IMR-90 (cell line): ENCODE results near the gene PRSS50. TPM values are rescaled to one million over a fixed set of nuclear protein-coding genes. Genes with fewer than 3 reads are reported as not detected.

Source experiments
- ATAC-seq: fragments of 200-7000 bp; cut with Tn5 transposase; 2 replicates; pipeline ENCODE4 v1.9.1; 2020; ENCODE audit warnings: low read depth, mild to moderate bottlenecking, moderate library complexity
- BruUV-seq: library from RNA; stranded (reverse); fragments of 400-500 nt; replicated peaks from 2 replicates; lab custom pipeline; 2021; lab: Mats Ljungman, UMichigan
- CTCF ChIA-PET: fragments of 300-600 bp; formaldehyde crosslinking; extraction: SDS; loops from one replicate; lab custom pipeline; 2021; ENCODE audit warnings: antibody characterized with exemption; lab: Yijun Ruan, JAX
- POLR2A ChIA-PET: fragments of 300-600 bp; sonication (Branson Sonifier 250); formaldehyde crosslinking; loops from one replicate; lab custom pipeline; 2022; ENCODE audit warnings: antibody characterized with exemption; ENCODE audit not compliant: unreplicated experiment; lab: Charles Lee
- DNase-seq: peaks from one replicate; pipeline ENCODE4 v3.0.0; 2013
- H2AFZ ChIP-seq: replicated peaks from 2 replicates; pipeline ENCODE3; 2013; ENCODE audit warnings: low read length, mild to moderate bottlenecking; ENCODE audit not compliant: poor library complexity
- H2AK5ac ChIP-seq: 2 replicates; pipeline ENCODE4 v1.6.1; 2013; ENCODE audit warnings: low read depth, low read length, inconsistent platforms
- H2AK9ac ChIP-seq: replicated peaks from 2 replicates; pipeline ENCODE3; 2013; ENCODE audit warnings: mild to moderate bottlenecking, low read depth, low read length, moderate library complexity; ENCODE audit not compliant: poor library complexity
- H2BK120ac ChIP-seq: 2 replicates; pipeline ENCODE4 v1.6.1; 2013; ENCODE audit warnings: low read depth, low read length, inconsistent platforms
- H2BK15ac ChIP-seq: 3 replicates; pipeline ENCODE4 v1.6.1; 2013; ENCODE audit warnings: low read depth, low read length, inconsistent platforms
- H2BK20ac ChIP-seq: 2 replicates; pipeline ENCODE4 v1.6.1; 2013; ENCODE audit warnings: low read depth, mild to moderate bottlenecking, inconsistent platforms, low read length, moderate library complexity
- H2BK5ac ChIP-seq: 2 replicates; pipeline ENCODE4 v1.6.1; 2013; ENCODE audit warnings: mild to moderate bottlenecking, low read depth, low read length, inconsistent platforms; ENCODE audit not compliant: poor library complexity, severe bottlenecking
- H3K14ac ChIP-seq: replicated peaks from 2 replicates; pipeline ENCODE4 v1.6.1; 2013; ENCODE audit warnings: low read depth, low read length, inconsistent platforms
- H3K18ac ChIP-seq: 2 replicates; pipeline ENCODE4 v1.6.1; 2013; ENCODE audit warnings: low read depth, low read length, control low read depth
- H3K23ac ChIP-seq: 2 replicates; pipeline ENCODE4 v1.6.1; 2013; ENCODE audit warnings: low read depth, low read length, inconsistent platforms
- H3K27ac ChIP-seq: 2 replicates; pipeline ENCODE4 v1.5.1; 2013; ENCODE audit warnings: mild to moderate bottlenecking, control low read depth, low read length; ENCODE audit not compliant: insufficient read depth
- H3K27me3 ChIP-seq: 2 replicates; pipeline ENCODE4 v1.6.1; 2013; ENCODE audit warnings: low read length; ENCODE audit not compliant: control insufficient read depth, insufficient read depth
- H3K36me3 ChIP-seq: 2 replicates; pipeline ENCODE4 v1.6.1; 2013; ENCODE audit warnings: low read length, mixed read lengths; ENCODE audit not compliant: control insufficient read depth, insufficient read depth
- H3K4ac ChIP-seq: 2 replicates; pipeline ENCODE4 v1.6.1; 2013; ENCODE audit warnings: low read depth, low read length, inconsistent platforms
- H3K4me1 ChIP-seq: 2 replicates; pipeline ENCODE4 v1.6.1; 2013; ENCODE audit warnings: low read length, mixed read lengths; ENCODE audit not compliant: control insufficient read depth, insufficient read depth
- H3K4me2 ChIP-seq: 2 replicates; pipeline ENCODE4 v1.6.1; 2013; ENCODE audit warnings: low read depth, mild to moderate bottlenecking, control low read depth, low read length, moderate library complexity
- H3K4me3 ChIP-seq: 2 replicates; pipeline ENCODE4 v1.5.1; 2013; ENCODE audit warnings: low read depth, mild to moderate bottlenecking, control low read depth, low read length, moderate library complexity; ENCODE audit not compliant: insufficient read depth
- H3K56ac ChIP-seq: 2 replicates; pipeline ENCODE4 v1.6.1; 2013; ENCODE audit warnings: low read length, inconsistent platforms; ENCODE audit not compliant: insufficient read depth; ENCODE audit errors: extremely low read depth
- H3K79me1 ChIP-seq, 2 experiments: 2 replicates each; pipeline ENCODE4 v1.6.1; 2013; ENCODE audit warnings: low read length in 2 of 2, inconsistent platforms in 1 of 2, low read depth in 1 of 2
- H3K9ac ChIP-seq: 2 replicates; pipeline ENCODE4 v1.6.1; 2013; ENCODE audit warnings: low read depth, low read length, control low read depth
- H3K9me1 ChIP-seq: 2 replicates; pipeline ENCODE4 v1.6.1; 2013; ENCODE audit warnings: low read length, inconsistent platforms; ENCODE audit not compliant: insufficient read depth
- H3K9me3 ChIP-seq: 2 replicates; pipeline ENCODE4 v1.6.1; 2013; ENCODE audit warnings: low read length; ENCODE audit not compliant: control insufficient read depth, insufficient read depth
- H4K20me1 ChIP-seq: 2 replicates; pipeline ENCODE4 v1.6.1; 2013; ENCODE audit warnings: low read length, inconsistent platforms; ENCODE audit not compliant: insufficient read depth
- H4K5ac ChIP-seq: 2 replicates; pipeline ENCODE4 v1.6.1; 2013; ENCODE audit warnings: mild to moderate bottlenecking, low read depth, low read length, control low read depth
- H4K8ac ChIP-seq, 2 experiments: 2 replicates each; pipeline ENCODE4 v1.6.1; 2013; ENCODE audit warnings: low read depth in 2 of 2, low read length in 2 of 2, control low read depth in 1 of 2, inconsistent platforms in 1 of 2
- H4K91ac ChIP-seq: 2 replicates; pipeline ENCODE4 v1.6.1; 2013; ENCODE audit warnings: low read depth, low read length, inconsistent platforms; ENCODE audit not compliant: insufficient read depth
- BHLHE40 ChIP-seq: fragments of 150-350 bp; IDR thresholded peaks from 2 replicates; pipeline ENCODE4 v1.6.1; 2016; ENCODE audit warnings: mild to moderate bottlenecking, low read depth, low read length
- CEBPB ChIP-seq: IDR thresholded peaks from 2 replicates; pipeline ENCODE4 v1.6.1; 2012; ENCODE audit warnings: low read depth, low read length, improper control_type of control experiment
- CHD1 ChIP-seq: IDR thresholded peaks from 2 replicates; pipeline ENCODE4 v1.6.1; 2012; ENCODE audit warnings: low read depth, low read length, improper control_type of control experiment
- FOS ChIP-seq: fragments of 150-350 bp; IDR thresholded peaks from 2 replicates; pipeline ENCODE4 v1.6.1; 2016; ENCODE audit warnings: low read depth, low read length
- MAZ ChIP-seq: IDR thresholded peaks from 2 replicates; pipeline ENCODE4 v1.6.1; 2012; ENCODE audit warnings: low read depth, mild to moderate bottlenecking, low read length, improper control_type of control experiment, moderate library complexity, borderline replicate concordance
- MXI1 ChIP-seq: IDR thresholded peaks from 2 replicates; pipeline ENCODE4 v1.6.1; 2012; ENCODE audit warnings: low read depth, mild to moderate bottlenecking, low read length, moderate library complexity, borderline replicate concordance
- NFE2L2 ChIP-seq: fragments of 150-350 bp; IDR thresholded peaks from 2 replicates; pipeline ENCODE4 v1.6.1; 2016; ENCODE audit warnings: low read depth, mild to moderate bottlenecking, low read length
- POLR2A ChIP-seq: IDR thresholded peaks from 2 replicates; pipeline ENCODE4 v1.6.1; 2012; ENCODE audit warnings: mild to moderate bottlenecking, low read depth, low read length
- RAD21 ChIP-seq: IDR thresholded peaks from 2 replicates; pipeline ENCODE4 v1.6.1; 2012; ENCODE audit warnings: low read length, improper control_type of control experiment
- RCOR1 ChIP-seq: IDR thresholded peaks from 2 replicates; pipeline ENCODE4 v1.6.1; 2012; ENCODE audit warnings: mild to moderate bottlenecking, low read length, improper control_type of control experiment; ENCODE audit not compliant: insufficient replicate concordance
- RFX5 ChIP-seq: IDR thresholded peaks from 2 replicates; pipeline ENCODE4 v1.8.0; 2012; ENCODE audit warnings: low read depth, mild to moderate bottlenecking, low read length, moderate library complexity
- SMC3 ChIP-seq: fragments of 150-350 bp; IDR thresholded peaks from 2 replicates; pipeline ENCODE4 v1.6.1; 2016; ENCODE audit warnings: low read depth, mild to moderate bottlenecking, antibody characterized with exemption, low read length, moderate library complexity
- WGBS, 2 experiments: methylation state at CpG; one replicate each; pipeline versions ENCODE4 v1.1.5 to v1.1.7; 2013; ENCODE audit warnings: missing lambda C conversion rate in 2 of 2; ENCODE audit not compliant: insufficient read length in 1 of 2; ENCODE audit errors: extremely low coverage in 2 of 2; 5-methylcytosine and 5-hydroxymethylcytosine counted together
- dilution Hi-C: fragments of 300-500 bp; cut with HindIII; formaldehyde crosslinking; loops from one replicate; pipeline ENCODE4 v1.14.3; 2018; ENCODE audit warnings: low sequenced_read_pairs; ENCODE audit not compliant: unreplicated experiment
- in situ Hi-C: fragments of 300-500 bp; cut with MboI; formaldehyde crosslinking; loops from 3 replicates; pipeline ENCODE4 v1.14.3; 2019; ENCODE audit warnings: low sequenced_read_pairs, inconsistent platforms, mixed read lengths
- intact Hi-C: fragments of 100-400 bp; cut with micrococcal nuclease; formaldehyde crosslinking; loops from 2 replicates; pipeline ENCODE4 v1.10.0; 2022
- polyA plus RNA-seq, 3 experiments: library from polyadenylated mRNA; depleted of rRNA; stranded (reverse); fragments of >200 nt; gene quantifications; 2 replicates each; pipeline ENCODE4 v1.2.3, GENCODE V29; 2012; ENCODE audit warnings: low replicate concordance in 1 of 3
- total RNA-seq: library from RNA; depleted of rRNA; stranded (reverse); fragments of >200 nt; gene quantifications from 2 replicates; pipeline ENCODE4 v1.2.3, GENCODE V29; 2012
- TF ChIP-seq, protein P1 (sequence below): fragments of 150-350 bp; IDR thresholded peaks from 2 replicates; pipeline ENCODE4 v1.6.1; 2017; ENCODE audit warnings: mild to moderate bottlenecking, antibody characterized with exemption, low read length, low read depth
- TF ChIP-seq, protein P2 (sequence below): fragments of 150-350 bp; IDR thresholded peaks from 2 replicates; pipeline ENCODE4 v1.6.1; 2016; ENCODE audit warnings: low read depth, mild to moderate bottlenecking, low read length, moderate library complexity, borderline replicate concordance
- TF ChIP-seq, protein P3 (sequence below): conservative IDR thresholded peaks from 2 replicates; pipeline ENCODE4 v1.5.1; 2012; ENCODE audit warnings: mild to moderate bottlenecking, low read depth, low read length, improper control_type of control experiment

Gene PRSS50
- total and polyA plus RNA-seq, 2 of the 4 experiments (the other 2 are of a cell fraction) = not detected

DNA sequence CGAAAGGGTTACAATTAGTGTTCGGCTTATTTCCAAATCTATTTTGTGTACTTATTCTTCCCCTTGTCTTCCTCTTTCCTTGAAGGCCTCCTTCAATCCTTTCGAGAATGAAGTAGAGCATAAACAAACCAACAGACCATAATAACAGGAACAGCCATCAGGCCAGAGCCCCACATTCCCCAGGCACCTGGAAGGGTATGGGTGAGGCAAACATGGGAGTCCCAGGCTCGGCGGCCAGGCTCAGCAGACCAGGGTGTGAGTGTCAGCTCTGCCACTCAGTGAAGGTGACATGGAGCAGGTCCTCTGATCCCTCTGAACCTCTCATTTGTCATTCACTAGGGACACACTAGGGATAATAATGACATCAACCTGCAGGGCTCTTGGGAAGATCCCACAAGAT, 38.0 kb downstream of the PRSS50 start:
- ChIA-PET CTCF (no interaction called here), POLR2A (no interaction called here)
- H2AK9ac ChIP-seq = no peak overlapping the region
- DNase-seq (no peak), ATAC-seq (no peak)
- no peak overlapping the region for H2BK20ac ChIP-seq
- no peak overlapping the region for H2AFZ ChIP-seq
- H3K4me2 ChIP-seq = no peak overlapping the region
- peaks cover 5% of the 10 kb centered on the region; the same call in 1 of the 2 replicates for H3K9me1 ChIP-seq
- dilution Hi-C loops = no loop called here
- in situ Hi-C loops = no loop called here
- no peak overlapping the region for H3K23ac ChIP-seq
- H3K9me3 ChIP-seq = no peaks in the 10 kb centered on the region
- peaks cover 2% of the 10 kb centered on the region; the same call in 1 of the 2 replicates for H3K4me1 ChIP-seq
- no peaks in the 10 kb centered on the region for H3K27me3 ChIP-seq
- H2BK5ac ChIP-seq = no peak overlapping the region
- no peaks in the 10 kb centered on the region for H3K79me1 ChIP-seq
- peaks cover 8% of the 10 kb centered on the region; the same call in 1 of the 2 replicates for H3K36me3 ChIP-seq
- no peak overlapping the region for H2AK5ac ChIP-seq
- no peak overlapping the region for H3K18ac ChIP-seq
- no peak overlapping the region for H3K4ac ChIP-seq
- no peak overlapping the region for H3K27ac ChIP-seq
- intact Hi-C loops = no loop called here
- no peak overlapping the region for H3K9ac ChIP-seq
- 57% methylated on average over 2 of the region's 5 CpGs; no CpG with 5 or more reads in 1 of the 2 experiments for WGBS, 2 experiments
- no peak for TF ChIP-seq MXI1
- no peak for TF ChIP-seq FOS
- TF ChIP-seq RAD21 = no peak
- TF ChIP-seq CEBPB = no peak
- no peak for TF ChIP-seq MAZ
- TF ChIP-seq, protein P1, sequence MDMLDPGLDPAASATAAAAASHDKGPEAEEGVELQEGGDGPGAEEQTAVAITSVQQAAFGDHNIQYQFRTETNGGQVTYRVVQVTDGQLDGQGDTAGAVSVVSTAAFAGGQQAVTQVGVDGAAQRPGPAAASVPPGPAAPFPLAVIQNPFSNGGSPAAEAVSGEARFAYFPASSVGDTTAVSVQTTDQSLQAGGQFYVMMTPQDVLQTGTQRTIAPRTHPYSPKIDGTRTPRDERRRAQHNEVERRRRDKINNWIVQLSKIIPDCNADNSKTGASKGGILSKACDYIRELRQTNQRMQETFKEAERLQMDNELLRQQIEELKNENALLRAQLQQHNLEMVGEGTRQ = no peak
- TF ChIP-seq, protein P2, sequence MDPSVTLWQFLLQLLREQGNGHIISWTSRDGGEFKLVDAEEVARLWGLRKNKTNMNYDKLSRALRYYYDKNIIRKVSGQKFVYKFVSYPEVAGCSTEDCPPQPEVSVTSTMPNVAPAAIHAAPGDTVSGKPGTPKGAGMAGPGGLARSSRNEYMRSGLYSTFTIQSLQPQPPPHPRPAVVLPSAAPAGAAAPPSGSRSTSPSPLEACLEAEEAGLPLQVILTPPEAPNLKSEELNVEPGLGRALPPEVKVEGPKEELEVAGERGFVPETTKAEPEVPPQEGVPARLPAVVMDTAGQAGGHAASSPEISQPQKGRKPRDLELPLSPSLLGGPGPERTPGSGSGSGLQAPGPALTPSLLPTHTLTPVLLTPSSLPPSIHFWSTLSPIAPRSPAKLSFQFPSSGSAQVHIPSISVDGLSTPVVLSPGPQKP = no peak
- no peak for TF ChIP-seq POLR2A
- no peak for TF ChIP-seq NFE2L2
- no peak for TF ChIP-seq RCOR1
- TF ChIP-seq BHLHE40 = no peak
- no peak for TF ChIP-seq CHD1
- no peak for TF ChIP-seq SMC3
- no peak for TF ChIP-seq RFX5
- TF ChIP-seq, protein P3, sequence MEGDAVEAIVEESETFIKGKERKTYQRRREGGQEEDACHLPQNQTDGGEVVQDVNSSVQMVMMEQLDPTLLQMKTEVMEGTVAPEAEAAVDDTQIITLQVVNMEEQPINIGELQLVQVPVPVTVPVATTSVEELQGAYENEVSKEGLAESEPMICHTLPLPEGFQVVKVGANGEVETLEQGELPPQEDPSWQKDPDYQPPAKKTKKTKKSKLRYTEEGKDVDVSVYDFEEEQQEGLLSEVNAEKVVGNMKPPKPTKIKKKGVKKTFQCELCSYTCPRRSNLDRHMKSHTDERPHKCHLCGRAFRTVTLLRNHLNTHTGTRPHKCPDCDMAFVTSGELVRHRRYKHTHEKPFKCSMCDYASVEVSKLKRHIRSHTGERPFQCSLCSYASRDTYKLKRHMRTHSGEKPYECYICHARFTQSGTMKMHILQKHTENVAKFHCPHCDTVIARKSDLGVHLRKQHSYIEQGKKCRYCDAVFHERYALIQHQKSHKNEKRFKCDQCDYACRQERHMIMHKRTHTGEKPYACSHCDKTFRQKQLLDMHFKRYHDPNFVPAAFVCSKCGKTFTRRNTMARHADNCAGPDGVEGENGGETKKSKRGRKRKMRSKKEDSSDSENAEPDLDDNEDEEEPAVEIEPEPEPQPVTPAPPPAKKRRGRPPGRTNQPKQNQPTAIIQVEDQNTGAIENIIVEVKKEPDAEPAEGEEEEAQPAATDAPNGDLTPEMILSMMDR = no peak
- BruUV-seq = no TSS peak
- H2BK120ac ChIP-seq = no peak overlapping the region
- no peak overlapping the region for H3K4me3 ChIP-seq
- H4K8ac ChIP-seq = no peak overlapping the region
- H3K14ac ChIP-seq = no peak overlapping the region
- H3K56ac ChIP-seq = no peak overlapping the region
- H4K5ac ChIP-seq = no peak overlapping the region
- H4K91ac ChIP-seq = no peak overlapping the region
- H2BK15ac ChIP-seq = no peak overlapping the region
- no peaks in the 10 kb centered on the region for H4K20me1 ChIP-seq
